OCI-LY3 (cell line): ENCODE measurements around the gene NECAP2.

ENCODE experiments used
- CTCF ChIP-seq: fragments of 200-600, 300-600 bp; sonication (generic); IDR thresholded peaks from 2 replicates; pipeline ENCODE4 v1.5.1; 2014; ENCODE audit warnings: antibody characterized with exemption, low read length, low read depth
- EZH2phosphoT487 ChIP-seq: fragments of 200-600 bp; shearing (Covaris generic); IDR thresholded peaks from 2 replicates; pipeline ENCODE4 v1.6.1; 2018; ENCODE audit warnings: antibody characterized with exemption, mixed run types, low read depth

DNA sequence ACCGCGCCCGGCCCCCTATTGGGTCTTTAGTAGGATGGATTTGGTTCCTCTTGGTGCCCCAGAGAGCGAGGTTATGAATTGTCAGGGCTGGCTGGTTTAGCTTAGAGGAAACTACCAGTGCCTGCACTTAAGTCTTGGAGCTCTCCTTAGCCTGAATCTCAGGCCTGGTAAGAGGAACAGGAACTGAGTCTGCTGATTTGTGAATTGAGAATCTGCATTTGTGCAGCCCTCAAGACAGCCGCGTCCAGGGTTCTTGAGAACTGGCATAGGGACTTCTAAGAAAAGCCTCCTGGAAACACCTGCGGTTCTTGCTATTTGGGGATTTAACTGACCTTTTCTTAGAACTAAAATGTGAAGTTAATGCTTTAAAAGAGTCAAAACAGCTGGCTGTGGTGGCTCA is 1.7 kb downstream of the NECAP2 start:
- no peak for TF ChIP-seq CTCF
- TF ChIP-seq EZH2phosphoT487 = no peak
